GM21360 (cell line): Measurements from ENCODE around the gene MYDGF.
"Not testable (repeated sequence)": the region's sequence is repeated elsewhere in the genome, so short reads cannot be mapped to it uniquely, and the experiment has no call there.

Experiments
- ATAC-seq: cut with Tn5 transposase; IDR thresholded peaks from one replicate; pipeline ENCODE4 v1.9.1; 2021; ENCODE audit warnings: mild to moderate bottlenecking, moderate library complexity; ENCODE audit not compliant: unreplicated experiment

The MYDGF gene

DNA sequence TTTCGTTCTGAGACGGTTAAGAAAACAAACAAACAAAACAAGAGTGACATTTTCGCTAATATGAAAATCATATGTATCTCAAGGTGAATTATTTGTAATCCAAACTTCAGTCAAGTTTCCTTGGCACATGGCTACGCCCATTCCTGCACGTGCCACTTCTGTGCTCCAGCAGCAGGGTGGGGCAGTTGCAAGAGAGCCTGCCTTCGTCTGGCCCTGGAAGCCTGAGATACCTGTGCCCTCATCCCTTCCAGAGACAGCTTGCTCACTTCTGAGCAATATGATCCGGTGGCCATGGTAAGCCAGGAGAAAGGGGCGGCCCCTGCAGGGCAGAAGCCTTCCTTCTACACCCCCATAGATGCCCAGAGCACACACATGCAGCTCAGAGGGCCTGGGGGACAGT, 31.4 kb upstream of the MYDGF start:
- no peak for ATAC-seq

DNA sequence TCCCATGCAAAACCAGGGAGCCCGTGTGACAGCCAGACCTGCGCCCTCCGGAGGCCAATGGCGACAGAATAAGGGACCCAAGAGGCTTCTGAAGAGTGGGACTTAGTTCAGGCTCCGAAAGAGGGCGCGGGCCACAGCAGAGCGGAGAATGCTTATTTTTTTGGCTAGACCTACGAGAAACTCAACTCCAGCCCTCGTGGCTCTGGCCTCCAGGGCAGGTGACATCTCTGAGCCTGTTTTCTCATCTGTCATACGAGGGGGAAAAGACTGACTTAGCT, 30.5 kb upstream of the MYDGF start:
- no peak for ATAC-seq

DNA sequence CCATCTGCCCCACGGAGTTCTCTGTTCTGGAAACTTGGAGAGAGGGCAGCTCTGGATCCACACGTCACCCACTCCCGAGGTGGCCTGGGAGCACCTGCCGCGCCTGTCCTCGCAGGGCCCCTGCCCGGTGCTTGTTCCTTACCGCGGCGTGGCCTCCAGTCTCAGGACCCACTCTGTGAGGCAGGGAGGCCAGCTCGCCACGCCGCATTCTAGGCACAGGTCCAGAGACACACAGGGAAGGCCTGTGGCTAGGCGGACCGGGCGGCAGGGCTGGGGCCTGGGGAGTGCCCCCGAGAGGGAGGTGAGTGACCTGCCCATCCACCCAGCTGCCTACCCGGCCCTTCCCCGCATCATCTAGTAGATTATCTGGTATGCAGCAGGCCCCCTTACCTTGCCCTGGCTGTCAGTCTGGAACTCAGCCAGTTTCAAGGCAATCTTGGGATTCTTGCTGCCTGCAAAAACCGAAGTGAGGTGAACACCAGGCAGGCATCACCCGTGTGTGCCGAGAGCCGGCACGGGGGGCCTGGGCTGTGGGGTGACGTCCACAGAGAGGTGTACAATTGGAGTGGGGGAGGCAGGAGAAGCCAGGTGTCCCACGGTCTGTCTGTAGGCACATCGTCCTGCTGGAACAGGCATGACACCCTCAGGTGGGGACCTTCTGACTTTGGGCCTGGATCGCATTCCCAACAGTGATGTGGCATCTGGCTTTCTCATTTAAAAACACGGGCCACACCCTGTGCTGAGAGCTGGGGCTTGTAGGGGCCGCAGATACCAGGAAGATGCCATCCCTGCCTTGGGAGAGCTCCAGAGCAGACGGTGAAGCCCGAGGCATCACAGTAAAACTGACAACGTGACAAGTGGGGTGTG, 29.9 kb upstream of the MYDGF start:
- ATAC-seq: no peak

DNA sequence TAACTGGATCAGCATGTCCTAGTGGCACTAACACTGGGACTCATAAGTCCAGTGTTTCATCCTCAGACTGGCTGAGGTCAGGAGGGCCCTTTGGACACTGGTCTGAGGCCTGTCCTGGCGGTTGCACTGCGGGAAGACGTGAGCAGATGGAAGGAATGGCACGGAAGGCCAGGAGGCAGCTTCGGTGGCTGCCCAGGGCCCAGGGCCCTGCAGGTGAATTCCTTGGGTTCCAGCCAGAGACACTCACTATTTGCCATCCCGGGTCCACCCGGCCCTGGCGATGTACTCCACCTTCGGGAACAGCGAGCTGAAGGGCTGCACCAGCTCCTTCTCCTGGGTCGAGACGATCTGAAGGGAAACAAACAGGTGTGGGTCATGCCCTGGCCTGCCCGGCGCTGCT, 27.2 kb upstream of the MYDGF start:
- ATAC-seq: no peak

DNA sequence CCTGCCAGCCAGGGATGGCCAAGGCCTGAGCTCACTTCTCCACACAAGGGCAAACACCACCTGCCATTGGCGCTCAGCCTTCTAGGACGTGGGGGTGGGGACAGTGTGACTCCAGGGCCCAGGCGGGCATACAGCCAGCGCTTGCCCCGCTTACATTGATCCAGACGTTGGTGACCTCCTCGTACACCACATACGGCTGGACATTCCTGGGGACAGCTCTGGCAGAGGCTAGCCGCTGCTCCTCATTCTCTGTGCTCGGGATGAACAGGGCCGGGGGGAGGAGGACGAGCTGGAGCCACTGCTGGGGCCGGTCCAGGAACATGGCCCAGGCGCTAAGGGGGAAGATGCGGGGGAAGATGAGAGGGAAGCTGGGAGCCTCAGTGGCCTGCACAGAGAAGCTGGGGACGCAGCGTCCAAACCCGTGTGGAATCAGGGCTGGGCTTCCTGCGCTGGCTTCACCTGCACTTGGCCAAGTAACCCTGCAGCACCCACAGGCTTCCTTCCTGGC, 25.1 kb upstream of the MYDGF start:
- ATAC-seq: no peak

DNA sequence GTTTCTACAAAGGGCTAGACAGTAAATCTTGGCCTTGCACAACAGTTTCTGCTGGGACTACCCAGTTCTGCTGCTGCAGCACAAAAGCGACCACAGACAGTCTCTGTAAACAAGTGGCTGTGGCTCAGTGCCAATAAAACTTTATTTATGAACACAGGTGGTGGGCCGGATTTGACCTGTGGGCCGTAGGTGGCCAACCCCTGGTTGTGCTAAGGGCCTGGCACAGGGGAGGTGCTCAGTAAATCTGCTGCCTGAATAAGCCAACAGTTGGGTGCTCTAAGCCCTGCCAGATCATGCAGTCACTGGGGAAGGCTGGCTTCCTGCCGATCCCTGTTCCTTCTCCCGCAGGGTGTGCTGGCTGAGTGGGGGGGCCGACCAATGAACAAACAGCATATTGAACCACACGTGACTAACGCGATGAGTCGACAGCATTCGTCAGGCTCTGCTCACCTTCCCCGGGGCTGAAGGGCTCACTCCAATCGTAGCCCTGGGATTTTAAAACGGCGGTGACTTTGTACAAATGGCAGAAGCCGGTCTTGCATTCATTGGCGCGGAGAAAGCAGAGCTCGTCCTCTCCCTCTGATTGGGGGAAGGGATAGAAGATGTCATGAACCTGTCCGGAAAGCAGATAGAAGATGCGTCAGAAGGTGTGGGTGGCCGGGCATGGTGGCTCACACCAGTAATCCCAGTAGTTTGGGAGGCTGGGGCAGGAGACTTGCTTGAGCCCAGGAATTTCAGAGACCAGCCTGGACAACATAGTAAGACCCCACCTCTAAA, 24.3 kb upstream of the MYDGF start:
- no peak for ATAC-seq

DNA sequence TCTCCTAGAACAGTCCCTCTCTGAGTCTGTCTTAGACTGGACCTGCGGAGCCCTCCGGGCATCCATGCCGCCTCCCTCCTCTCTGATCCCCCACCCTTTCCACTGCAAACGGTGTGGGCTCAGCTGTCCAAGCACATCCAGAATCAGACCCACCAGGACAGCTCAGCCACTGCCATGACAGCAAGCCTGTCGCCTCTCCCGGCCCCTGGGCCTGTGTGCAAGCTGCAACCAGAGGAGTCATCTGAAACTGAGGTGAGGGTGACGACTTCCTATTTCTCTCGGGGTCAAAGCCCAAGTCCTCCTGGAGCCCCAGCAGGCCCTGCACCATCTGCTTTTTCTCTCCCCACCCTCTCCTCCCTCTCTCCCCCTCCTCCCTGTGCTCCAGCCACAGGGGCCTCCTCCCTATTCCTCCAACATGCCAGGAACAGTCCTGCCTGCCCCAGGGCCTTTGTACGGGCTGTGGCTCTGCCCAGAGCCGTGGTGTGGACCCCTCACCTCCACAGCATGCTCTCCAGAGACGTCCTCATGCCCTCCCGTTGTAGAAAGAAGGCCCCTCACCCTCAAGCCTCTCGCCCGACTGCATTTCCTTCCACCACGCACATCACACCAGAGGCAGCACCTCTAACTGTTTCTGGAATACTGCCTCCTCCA, 23.5 kb upstream of the MYDGF start:
- ATAC-seq: no peak

DNA sequence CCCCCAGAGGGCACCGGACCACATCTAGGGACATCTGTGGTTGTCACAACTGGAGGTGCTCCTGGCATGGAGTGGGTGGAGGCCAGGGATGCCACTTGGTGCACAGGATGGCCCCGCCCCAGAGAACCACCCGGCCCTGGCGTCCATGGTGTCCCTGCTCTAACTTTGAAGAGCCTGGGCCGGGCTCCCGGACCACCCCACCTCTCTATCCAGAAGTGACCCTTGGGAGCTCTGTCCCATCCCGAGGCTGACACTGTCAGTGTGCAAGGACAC, 22.9 kb upstream of the MYDGF start:
- ATAC-seq: no peak

DNA sequence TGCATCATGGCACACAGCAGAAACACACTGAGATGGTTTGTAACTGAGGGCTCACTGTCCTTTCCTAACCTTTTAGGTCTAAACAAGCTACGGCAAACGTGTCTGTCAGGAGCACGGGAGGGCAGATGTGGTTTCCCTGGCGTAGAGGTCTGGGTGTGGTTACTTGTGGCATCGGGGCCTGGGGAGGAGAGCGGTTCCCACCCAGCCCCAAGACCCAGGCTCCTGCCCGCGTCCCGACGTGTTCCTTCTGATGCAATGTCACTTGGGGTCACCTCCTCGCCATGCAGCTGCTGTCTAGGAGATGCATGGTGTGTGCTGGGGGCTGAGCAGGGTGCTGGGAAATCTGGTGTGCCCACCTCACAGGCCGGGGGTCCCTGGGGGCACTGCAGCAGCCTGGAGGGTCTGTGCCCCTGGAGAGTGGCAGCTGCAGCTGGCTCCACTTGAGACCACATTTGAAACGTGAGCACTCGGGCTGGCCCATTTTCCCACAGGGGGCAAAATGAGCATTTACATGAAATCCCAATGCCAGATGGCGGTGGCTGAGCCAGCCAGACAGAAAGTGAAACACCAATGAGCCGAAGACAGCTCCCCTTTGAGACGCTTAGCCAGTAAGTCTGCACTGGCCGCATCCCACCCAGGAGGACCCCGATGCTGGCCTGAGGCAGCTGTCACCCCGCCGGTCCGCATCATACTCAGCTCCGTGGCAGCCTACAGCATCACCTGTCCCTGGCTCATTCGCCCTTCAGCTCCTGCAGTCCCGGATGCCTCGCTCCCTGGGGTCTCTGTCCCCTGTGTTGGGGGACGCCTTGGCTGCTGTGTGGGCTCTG, 22.3 kb upstream of the MYDGF start:
- no peak for ATAC-seq

DNA sequence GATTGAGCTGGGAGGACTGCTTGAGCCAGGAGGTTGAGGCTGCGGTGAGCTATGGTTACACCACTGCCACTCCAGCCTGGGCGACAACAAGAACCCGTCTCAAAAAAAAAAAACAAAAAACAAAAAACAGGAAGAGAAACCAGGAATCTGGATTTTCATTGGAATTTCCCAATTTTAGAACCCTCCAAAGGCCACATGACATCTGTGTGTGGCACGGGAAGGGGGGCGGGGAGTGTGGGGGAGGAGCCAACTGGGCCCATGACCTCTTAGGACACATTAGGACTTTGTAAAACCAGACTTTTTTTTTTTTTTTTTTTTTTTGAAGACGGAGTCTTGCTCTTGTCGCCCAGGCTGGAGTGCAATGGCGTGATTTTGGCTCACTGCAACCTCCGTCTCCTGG, 21.2 kb upstream of the MYDGF start:
- no peak for ATAC-seq

DNA sequence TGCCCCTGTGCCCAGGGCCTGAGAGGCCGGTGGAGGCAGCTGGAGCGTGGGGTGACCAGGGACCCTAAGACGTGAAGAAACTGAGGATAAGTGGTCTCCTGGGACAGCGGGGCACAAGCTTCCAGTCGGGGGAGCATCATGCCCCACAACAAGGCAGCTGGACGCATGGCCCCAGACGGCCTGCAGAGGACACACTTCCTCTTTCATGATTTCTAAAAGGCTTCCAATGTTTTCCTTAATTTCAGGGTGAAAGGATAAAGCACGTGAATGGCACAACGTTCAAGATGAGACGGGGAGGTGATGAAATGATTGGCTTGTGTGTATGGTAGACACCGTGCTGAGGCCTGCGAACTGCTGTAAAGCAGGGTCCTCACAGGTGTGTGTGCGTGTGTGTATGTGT, 20.2 kb upstream of the MYDGF start:
- no peak for ATAC-seq

DNA sequence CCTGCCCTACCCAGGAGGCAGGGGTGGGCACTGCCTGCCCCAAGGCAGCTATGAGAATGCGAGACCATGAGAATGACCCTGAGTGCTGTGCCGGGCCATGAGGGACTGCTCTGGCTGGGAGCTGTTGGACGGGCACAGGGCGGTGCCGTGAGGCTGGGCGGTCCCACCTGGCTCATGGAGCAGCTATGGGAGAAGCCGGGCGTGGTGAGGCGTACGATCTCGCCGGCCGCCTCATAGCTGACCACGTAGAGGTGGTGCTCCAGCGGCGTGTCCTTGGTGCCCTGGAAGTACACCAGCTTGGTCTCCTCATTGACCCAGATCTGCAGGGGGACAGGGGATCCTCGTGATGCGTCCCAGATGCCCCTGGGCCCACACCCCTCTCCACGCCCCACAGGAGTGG, 19.3 kb upstream of the MYDGF start:
- ATAC-seq: no peak

DNA sequence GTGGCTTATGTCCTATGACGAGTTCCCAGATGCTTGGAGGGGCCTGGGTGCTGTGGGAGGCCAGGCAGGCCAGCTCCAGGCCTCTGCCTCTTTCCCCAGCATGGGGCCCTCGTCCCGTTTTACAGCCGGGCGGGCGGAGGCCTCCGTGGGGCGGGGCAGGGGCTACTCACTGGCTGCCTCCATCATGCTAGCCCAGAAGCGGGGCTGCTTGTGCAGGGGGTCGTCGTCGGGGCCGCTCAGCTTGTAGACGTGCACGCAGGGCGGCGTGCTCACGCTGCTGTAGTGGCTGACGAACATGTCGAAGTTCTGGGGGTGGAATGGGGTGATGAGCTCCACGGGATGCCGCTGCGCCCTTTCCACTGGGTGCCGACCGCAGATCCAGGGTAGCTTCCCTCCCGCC, 18.4 kb upstream of the MYDGF start:
- no peak for ATAC-seq

DNA sequence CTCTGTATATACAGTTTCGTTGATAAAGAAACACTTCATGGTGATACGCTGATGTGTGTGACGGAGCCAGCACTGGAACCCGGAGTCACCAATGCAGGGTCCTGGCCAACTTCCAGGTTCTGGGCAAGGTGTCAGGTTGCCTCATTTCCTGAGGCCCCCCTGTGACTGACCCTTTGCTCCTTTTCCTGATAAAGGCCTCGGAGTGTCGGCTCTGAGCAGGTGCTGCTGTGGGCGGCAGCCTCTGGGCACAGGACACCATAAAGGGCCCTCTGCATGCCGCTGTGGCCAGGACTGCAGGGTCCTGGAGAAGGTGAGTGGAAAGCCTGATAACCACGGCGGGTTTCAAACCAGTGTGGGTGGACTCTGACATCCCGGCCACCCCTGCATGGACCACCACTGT, 17.3 kb upstream of the MYDGF start:
- ATAC-seq: no peak

DNA sequence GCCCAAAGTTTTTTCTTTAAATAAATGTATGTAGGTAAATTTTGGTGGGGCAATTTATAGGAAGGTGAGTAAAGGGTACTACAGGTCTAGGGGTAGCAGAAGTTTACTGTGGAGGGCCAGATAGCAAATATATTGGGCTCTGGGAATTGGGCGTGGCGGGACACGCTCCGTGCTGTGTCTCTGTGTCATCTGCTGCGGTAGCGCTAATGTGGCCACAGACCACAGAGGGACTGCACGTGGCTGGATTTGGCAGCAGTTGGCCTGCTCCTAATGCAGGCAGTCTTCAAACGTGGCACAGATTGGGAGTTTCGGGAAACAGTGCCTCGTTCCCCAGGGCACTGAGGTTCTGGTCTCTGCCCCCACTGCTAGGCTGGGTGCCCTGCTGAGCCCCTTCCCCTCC, 16.6 kb upstream of the MYDGF start:
- no peak for ATAC-seq

DNA sequence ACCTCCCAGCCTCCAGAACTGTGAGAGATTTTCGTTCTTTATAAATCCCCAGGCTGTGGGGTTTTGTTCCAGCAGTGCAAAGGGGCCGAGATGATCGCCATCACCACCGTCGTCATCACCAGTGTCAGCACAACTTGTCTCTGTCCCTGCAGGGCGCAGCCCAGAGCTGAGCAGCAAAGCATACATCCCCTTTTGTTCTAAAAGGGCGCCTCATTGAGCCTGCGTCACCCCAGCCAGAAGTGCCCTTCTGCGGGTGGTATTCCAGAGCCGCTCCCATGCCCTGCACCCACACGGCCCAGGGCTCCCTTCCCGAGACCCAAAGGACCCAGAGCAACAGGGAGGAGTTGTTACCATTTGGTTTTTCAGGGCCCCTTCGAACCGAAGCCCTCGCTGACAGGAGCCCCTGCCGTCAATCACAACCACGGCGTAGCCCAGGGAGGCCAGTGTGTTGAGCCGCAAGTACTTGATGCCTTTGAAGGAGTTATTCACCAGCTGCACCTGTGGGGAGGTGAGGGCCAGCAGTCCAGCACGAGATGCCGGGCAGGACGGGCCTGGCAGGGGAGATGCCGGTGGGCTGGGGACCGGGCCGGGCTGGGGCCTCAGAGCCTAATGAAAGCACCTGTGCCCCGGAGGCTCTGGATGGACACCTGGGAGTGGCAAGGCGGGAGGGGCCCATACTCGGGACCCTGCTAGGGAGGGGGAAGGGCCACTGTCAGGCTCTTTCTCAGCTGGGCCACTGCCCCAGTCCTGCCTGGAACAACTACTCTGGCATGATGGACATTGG, 14.4 kb upstream of the MYDGF start:
- ATAC-seq: no peak

DNA sequence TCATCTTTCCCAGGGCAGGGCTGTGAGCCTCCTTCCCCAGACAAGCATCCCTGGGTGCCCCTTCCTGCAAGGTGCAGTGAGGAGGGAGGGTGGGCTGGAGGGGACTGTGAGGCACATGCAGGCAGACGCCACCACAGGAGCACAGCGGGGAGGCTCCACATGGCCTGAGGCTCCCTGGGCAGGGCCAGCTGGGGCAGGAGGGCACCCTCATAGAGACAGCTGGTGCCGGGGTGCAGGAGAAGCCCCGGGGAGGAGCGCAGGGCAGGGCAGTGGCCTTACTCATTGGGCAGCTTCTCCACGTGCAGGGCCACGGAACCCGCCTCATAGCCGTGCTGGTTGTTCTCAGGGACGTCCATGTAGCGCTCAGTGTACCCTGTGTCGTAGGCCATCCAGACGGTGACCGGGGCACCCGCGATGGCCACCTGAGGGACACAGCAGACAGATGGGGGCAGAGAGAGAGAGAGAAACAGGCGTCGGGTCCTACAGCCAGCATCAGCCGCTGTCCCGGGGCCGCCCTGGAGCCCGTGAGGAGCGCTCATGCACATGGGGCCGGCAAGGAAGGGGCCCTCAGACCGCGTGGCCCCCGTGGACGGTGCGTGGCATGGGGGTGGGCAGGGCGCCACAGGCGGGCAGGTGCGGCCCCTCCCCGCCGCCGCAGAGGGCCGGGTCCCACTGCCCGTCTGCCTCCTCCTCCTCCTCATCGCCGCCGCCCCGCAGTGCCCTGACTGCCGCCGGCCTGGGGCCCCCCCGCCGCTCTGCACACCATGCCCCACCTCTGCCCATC, 12.5 kb upstream of the MYDGF start:
- no peak for ATAC-seq

DNA sequence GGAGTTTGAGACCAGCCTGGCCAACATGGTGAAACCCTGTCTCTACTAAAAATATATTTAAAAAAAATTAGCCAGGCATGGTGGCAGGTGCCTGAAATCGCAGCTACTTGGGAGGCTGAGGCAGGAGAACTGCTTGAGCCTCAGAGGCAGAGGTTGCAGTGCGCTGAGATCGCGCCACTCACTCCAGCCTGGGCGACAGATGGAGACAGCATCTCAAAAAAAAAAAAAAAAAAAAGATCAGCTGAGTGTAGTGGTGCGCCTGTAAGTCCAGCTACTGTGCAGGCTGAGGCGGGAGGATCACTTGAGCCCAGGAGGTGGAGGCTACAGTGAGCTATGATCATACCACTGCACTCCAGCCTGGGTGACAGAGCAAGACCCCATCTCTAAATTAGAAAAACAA, 9.9 kb upstream of the MYDGF start:
- not testable (repeated sequence) for ATAC-seq

DNA sequence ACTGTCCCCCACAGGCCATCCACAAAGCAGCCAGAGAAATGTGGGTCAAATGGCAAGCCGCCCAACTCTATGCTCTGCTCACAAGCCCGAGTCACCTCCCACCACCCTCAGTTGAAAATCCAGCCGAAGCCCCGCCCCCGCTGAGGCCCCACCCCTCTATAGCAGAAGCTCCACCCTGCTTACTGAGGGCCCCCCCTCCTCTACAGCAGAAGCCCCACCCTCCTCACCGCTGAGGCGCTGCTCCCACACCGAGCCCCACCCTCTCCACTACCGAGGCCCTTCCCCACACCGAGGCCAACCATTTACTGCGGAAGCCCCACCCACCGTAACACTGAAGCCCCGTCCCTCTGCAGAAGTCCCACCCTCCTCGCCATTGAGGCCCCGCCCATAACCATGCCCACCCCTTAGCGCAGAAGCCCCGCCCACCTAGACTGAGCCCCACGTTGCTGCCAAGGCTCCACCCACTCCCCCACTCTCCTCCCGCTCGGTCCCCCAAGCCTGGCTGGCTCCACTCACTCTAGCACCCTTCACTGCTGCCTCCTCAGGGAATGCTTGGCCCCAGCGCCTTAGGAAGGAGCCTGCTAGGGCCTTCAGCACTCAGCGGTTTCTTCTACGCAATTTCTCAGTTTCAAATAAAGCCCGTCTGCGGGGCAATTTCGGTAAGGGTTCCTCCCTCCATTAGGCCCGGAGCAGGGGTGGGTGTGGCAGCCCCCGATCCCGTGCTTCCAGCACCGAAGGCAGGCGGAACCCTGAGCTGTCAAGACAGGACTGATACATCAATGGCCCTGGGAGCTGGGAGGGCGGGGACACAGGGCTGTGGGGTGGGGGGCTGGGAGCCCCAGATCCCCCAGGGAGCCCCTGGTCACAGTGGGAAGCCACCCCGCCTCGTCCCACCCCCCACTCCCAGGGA, 9.0 kb upstream of the MYDGF start:
- ATAC-seq: no peak
